Retinal pigment epithelial cell (primary cell): ENCODE data around the gene FGF14.

Experiments used
- DNase-seq: peaks from one replicate; pipeline ENCODE4 v3.0.0-alpha.2; 2010; ENCODE audit warnings: low read depth
- H3K4me3 ChIP-seq: 2 replicates; pipeline ENCODE4 v1.5.1; 2011; ENCODE audit warnings: mild to moderate bottlenecking, low read length, control low read depth, moderate library complexity
- TF ChIP-seq, protein P1 (sequence below): conservative IDR thresholded peaks from 2 replicates; pipeline ENCODE4 v1.5.1; 2011; ENCODE audit warnings: low read depth, low read length, control low read depth, inconsistent platforms

FGF14 gene

DNA sequence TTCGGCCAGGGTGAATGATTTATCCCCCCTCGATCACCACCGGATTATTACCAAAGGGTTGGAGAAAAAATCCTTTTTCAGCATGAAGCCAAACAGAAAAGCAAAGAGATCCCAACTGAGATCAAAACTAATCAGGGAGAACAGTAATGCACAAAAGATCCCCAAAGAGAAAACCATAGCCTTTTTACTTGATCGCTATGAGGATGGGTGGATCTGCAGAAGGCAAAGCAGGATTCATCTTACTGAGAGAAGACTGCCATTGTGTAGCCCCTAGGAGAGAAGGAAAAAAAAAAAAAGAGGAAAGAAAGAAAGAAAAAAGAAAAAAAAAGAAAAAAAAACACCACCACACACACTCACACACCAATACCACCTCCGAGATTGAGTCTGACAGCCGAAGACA, at the start of gene FGF14:
FGF14 (minus strand) TSS at position 283 of the 400 bp plus-strand sequence.
- no peak for DNase-seq
- TF ChIP-seq, protein P1, sequence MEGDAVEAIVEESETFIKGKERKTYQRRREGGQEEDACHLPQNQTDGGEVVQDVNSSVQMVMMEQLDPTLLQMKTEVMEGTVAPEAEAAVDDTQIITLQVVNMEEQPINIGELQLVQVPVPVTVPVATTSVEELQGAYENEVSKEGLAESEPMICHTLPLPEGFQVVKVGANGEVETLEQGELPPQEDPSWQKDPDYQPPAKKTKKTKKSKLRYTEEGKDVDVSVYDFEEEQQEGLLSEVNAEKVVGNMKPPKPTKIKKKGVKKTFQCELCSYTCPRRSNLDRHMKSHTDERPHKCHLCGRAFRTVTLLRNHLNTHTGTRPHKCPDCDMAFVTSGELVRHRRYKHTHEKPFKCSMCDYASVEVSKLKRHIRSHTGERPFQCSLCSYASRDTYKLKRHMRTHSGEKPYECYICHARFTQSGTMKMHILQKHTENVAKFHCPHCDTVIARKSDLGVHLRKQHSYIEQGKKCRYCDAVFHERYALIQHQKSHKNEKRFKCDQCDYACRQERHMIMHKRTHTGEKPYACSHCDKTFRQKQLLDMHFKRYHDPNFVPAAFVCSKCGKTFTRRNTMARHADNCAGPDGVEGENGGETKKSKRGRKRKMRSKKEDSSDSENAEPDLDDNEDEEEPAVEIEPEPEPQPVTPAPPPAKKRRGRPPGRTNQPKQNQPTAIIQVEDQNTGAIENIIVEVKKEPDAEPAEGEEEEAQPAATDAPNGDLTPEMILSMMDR, result no peak
- peak within 1 kb of the TSS; percentile 60 for H3K4me3 ChIP-seq

- DNase-seq, result no peak
- no peak overlapping the region for H3K4me3 ChIP-seq
- TF ChIP-seq, protein P1, result no peak
These were observed 41.4 kb upstream of the FGF14 start for GRCh38 chr13:102443249-102443648.

GRCh38 chr13:102441085-102441484, 39.2 kb upstream of the FGF14 start:
- DNase-seq, result no peak
- TF ChIP-seq, protein P1, result no peak
- no peak overlapping the region for H3K4me3 ChIP-seq

GRCh38 chr13:102440259-102440936, 38.5 kb upstream of the FGF14 start:
- TF ChIP-seq, protein P1, result no peak
- DNase-seq, result no peak
- H3K4me3 ChIP-seq, result no peak overlapping the region

DNA sequence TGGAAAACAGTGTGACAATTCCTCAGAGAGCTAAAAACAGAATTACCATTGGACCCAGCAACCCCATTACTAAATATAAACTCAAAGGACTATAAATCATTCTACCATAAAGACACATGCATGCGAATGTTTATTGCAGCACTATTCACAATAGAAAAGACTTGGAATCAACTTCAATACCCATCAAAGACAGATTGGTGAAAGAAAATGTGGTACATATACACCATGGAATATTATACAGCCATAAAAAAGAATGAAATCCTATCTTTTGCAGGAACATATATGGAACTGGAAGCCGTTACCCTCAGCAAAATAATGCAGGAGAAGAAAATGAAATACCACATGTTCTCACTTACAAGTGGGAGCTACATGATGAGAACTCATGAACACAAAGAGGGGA, 20.8 kb upstream of the FGF14 start:
- no peak for DNase-seq
- H3K4me3 ChIP-seq, result no peak overlapping the region
- TF ChIP-seq, protein P1, result no peak

- no peak for DNase-seq
- TF ChIP-seq, protein P1, result no peak
- H3K4me3 ChIP-seq, result no peak overlapping the region
These were observed 3.8 kb upstream of the FGF14 start for GRCh38 chr13:102405499-102406100.

- DNase-seq, result peak; percentile 25
- TF ChIP-seq, protein P1, result peak; percentile 24
- H3K4me3 ChIP-seq, result peak overlapping the region; percentile 60
These were observed 442 bp upstream of the FGF14 start for GRCh38 chr13:102402290-102402689.
